HepG2 (cell line): ENCODE data around the gene ADSS2. TPM values are rescaled to one million over a fixed set of nuclear protein-coding genes. Genes with fewer than 3 reads are reported as not detected.
A peak's percentile ranks its signal among the peaks of the same experiment; 100 is the strongest.

ENCODE experiments used
- FOXA3 ChIP-seq: IDR thresholded peaks from 2 replicates; pipeline ENCODE4 v1.6.1; 2016; ENCODE audit warnings: missing genetic modification reagents, missing compliant biosample characterization
- HNF4G ChIP-seq, 2 experiments: sonication (generic) in 1 of 2; formaldehyde crosslinking in 1 of 2; IDR thresholded peaks; 2 replicates each; pipeline versions ENCODE4 v1.4.0 to v1.6.1; 2011 to 2020; ENCODE audit warnings: borderline replicate concordance in 2 of 2, low read depth in 2 of 2, mild to moderate bottlenecking in 2 of 2, low read length in 1 of 2, missing genetic modification reagents in 1 of 2, moderate library complexity in 1 of 2
- KLF16 ChIP-seq, 2 experiments: sonication (generic) in 1 of 2; formaldehyde crosslinking in 1 of 2; IDR thresholded peaks; 2 replicates each; pipeline versions ENCODE4 v1.6.1 to v1.8.0; 2016 to 2023; ENCODE audit warnings: missing genetic modification reagents in 2 of 2, missing compliant biosample characterization in 1 of 2
- NRL ChIP-seq: sonication (generic); formaldehyde crosslinking; IDR thresholded peaks from 2 replicates; pipeline ENCODE4 v1.5.0; 2020; ENCODE audit warnings: missing genetic modification reagents, mild to moderate bottlenecking, moderate library complexity, borderline replicate concordance
- REPIN1 ChIP-seq: sonication (generic); formaldehyde crosslinking; IDR thresholded peaks from 2 replicates; pipeline ENCODE4 v1.8.0; 2022; ENCODE audit warnings: missing genetic modification reagents, low read depth, mild to moderate bottlenecking, borderline replicate concordance
- TARDBP ChIP-seq: sonication (generic); formaldehyde crosslinking; IDR thresholded peaks from 2 replicates; pipeline ENCODE4 v1.8.0; 2022; ENCODE audit warnings: mild to moderate bottlenecking, missing genetic modification reagents
- ZNF10 ChIP-seq: sonication (generic); formaldehyde crosslinking; IDR thresholded peaks from 2 replicates; pipeline ENCODE4 v1.4.0; 2020; ENCODE audit warnings: mild to moderate bottlenecking, low read depth, missing genetic modification reagents, borderline replicate concordance
- ZNF296 ChIP-seq: sonication (generic); formaldehyde crosslinking; conservative IDR thresholded peaks from 2 replicates; pipeline ENCODE4 v1.5.0; 2020; ENCODE audit warnings: mild to moderate bottlenecking, missing genetic modification reagents
- ZNF510 ChIP-seq: sonication (generic); formaldehyde crosslinking; IDR thresholded peaks from 2 replicates; pipeline ENCODE4 v1.4.0; 2020; ENCODE audit warnings: low read depth, mild to moderate bottlenecking, missing genetic modification reagents
- ZNF605 ChIP-seq: sonication (generic); formaldehyde crosslinking; IDR thresholded peaks from 2 replicates; pipeline ENCODE4 v1.8.0; 2022; ENCODE audit warnings: mild to moderate bottlenecking, missing genetic modification reagents
- ZNF766 ChIP-seq: sonication (generic); formaldehyde crosslinking; IDR thresholded peaks from 2 replicates; pipeline ENCODE4 v1.5.0; 2020; ENCODE audit warnings: missing genetic modification reagents, borderline replicate concordance
- ZNF816 ChIP-seq: sonication (generic); formaldehyde crosslinking; IDR thresholded peaks from 2 replicates; pipeline ENCODE4 v1.8.0; 2022; ENCODE audit warnings: missing genetic modification reagents, mild to moderate bottlenecking, borderline replicate concordance
- ZNF839 ChIP-seq: sonication (generic); formaldehyde crosslinking; IDR thresholded peaks from 2 replicates; pipeline ENCODE4 v1.4.0; 2020; ENCODE audit warnings: missing genetic modification reagents, mild to moderate bottlenecking, borderline replicate concordance
- polyA plus RNA-seq, 8 experiments: library from polyadenylated mRNA; depleted of rRNA in 3 of 8; stranded (reverse) in 7 of 8; unstranded in 1 of 8; fragments of >200 nt; fragmentation: Illumina TruSeq in 4 of 8; extraction: Trizol in 4 of 8; gene quantifications; 2 replicates each; pipeline versions ENCODE4 v1.2.1 to v1.2.3, GENCODE V29; 2011 to 2016; ENCODE audit warnings: low read depth in 4 of 8, missing spikeins in 1 of 8, mixed read lengths in 1 of 8; ENCODE audit not compliant: insufficient read depth in 1 of 8
- total RNA-seq, 5 experiments: library from RNA; depleted of rRNA; stranded (reverse); fragments of >200 nt; fragmentation: Illumina TruSeq; extraction: Trizol; gene quantifications; 2 replicates each; pipeline ENCODE4 v1.2.3, GENCODE V29; 2016; ENCODE audit warnings: low read depth in 1 of 5
- TF ChIP-seq, protein P1 (sequence below): sonication (generic); formaldehyde crosslinking; IDR thresholded peaks from 2 replicates; pipeline ENCODE4 v1.4.0; 2020; ENCODE audit warnings: missing genetic modification reagents, mild to moderate bottlenecking, borderline replicate concordance
- TF ChIP-seq, protein P2 (sequence below): sonication (generic); formaldehyde crosslinking; IDR thresholded peaks from 2 replicates; pipeline ENCODE4 v1.5.1; 2020; ENCODE audit warnings: mild to moderate bottlenecking, missing genetic modification reagents
- TF ChIP-seq, protein P3 (sequence below): sonication (generic); formaldehyde crosslinking; conservative IDR thresholded peaks from 2 replicates; pipeline ENCODE4 v1.8.0; 2022; ENCODE audit warnings: mild to moderate bottlenecking, moderate library complexity, missing genetic modification reagents
- TF ChIP-seq, protein P4 (sequence below): IDR thresholded peaks from 2 replicates; pipeline ENCODE4 v1.6.1; 2012; ENCODE audit warnings: inconsistent platforms

ADSS2 gene
- total and polyA plus RNA-seq, 2 of the 13 experiments (the other 11 are each of a cell fraction or from before 2014, with no cell fraction given): 15.1 to 43.4 TPM

DNA sequence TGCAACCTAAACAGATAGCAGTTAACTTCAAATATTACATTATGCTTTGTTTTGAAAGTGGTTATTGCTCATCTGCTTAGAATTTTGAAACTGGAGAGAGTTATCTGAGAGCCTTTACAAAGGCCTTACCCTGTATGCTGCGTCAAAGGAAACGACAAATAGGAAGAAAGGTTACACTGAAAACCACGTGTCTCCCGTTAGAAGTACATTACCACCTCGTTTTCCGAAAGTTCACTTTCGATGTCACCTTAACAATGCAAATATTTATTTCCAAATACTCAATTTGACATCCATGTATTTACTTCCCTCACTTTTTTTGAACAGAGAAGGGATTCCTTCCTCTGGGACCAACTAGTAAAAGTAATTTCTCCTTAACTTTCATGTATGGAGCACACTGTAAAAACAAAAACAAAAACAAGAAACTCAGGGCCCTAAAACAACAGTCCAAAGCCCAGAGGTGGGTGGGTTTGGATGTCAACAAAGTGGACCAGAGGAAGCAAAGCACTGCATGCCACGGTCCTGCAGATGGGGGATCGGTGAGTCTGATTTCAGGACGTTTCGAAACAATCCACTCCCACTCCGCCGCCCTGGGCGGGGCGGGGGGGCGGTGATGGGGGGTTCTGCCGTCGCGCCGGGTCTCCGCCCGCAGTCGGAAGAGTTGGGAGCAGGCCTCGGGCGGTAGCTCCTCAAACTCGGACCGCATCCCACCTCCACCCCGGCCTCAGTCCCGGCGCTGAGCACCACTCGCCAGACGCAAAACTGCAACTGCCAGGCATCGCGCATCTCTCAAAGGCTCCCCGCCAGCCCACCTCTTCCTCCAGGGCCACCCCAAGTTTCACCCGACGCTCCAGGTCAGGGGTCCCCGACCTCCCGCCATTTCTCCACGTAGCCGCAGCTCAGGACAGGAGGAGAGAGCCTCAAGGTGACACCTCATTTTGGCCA lies 841 bp downstream of the ADSS2 start (continued):
- TF ChIP-seq, protein P1, sequence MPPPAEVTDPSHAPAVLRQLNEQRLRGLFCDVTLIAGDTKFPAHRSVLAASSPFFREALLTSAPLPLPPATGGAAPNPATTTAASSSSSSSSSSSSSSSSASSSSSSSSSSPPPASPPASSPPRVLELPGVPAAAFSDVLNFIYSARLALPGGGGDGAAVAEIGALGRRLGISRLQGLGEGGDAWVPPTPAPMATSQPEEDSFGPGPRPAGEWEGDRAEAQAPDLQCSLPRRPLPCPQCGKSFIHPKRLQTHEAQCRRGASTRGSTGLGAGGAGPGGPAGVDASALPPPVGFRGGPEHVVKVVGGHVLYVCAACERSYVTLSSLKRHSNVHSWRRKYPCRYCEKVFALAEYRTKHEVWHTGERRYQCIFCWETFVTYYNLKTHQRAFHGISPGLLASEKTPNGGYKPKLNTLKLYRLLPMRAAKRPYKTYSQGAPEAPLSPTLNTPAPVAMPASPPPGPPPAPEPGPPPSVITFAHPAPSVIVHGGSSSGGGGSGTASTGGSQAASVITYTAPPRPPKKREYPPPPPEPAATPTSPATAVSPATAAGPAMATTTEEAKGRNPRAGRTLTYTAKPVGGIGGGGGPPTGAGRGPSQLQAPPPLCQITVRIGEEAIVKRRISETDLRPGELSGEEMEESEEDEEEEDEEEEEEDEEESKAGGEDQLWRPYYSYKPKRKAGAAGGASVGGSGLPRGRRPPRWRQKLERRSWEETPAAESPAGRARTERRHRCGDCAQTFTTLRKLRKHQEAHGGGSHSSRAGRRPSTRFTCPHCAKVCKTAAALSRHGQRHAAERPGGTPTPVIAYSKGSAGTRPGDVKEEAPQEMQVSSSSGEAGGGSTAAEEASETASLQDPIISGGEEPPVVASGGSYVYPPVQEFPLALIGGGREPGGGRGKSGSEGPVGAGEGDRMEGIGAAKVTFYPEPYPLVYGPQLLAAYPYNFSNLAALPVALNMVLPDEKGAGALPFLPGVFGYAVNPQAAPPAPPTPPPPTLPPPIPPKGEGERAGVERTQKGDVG (CRISPR knock-in tag): peak; percentile 65; the same call in 1 of the 2 replicates
- TF ChIP-seq ZNF766 (CRISPR knock-in tag) (peak; percentile 18; the same call in 1 of the 2 replicates), ZNF296 (no peak), KLF16 (CRISPR knock-in tag; IDR thresholded peaks at IDR 0.05) (0 out of 4 replicates have a peak, but pooled peaks of 1 of the 2 experiments have one; percentile 14), ZNF839 (CRISPR knock-in tag) (0 out of 2 replicates have a peak, but pooled peaks have one; percentile 27), FOXA3 (CRISPR knock-in tag) (0 out of 2 replicates have a peak, but pooled peaks have one; percentile 26), ZNF605 (0 out of 2 replicates have a peak, but pooled peaks have one; percentile 13), ZNF10 (CRISPR knock-in tag) (0 out of 2 replicates have a peak, but pooled peaks have one; percentile 48), REPIN1 (peak; percentile 6; the same call in 1 of the 2 replicates), ZNF510 (CRISPR knock-in tag) (0 out of 2 replicates have a peak, but pooled peaks have one; percentile 2), NRL (CRISPR knock-in tag) (0 out of 2 replicates have a peak, but pooled peaks have one; percentile 47), ZNF816 (CRISPR knock-in tag) (no peak), TARDBP (CRISPR knock-in tag) (no peak), HNF4G (IDR thresholded peaks at IDR 0.05; ENCODE audit: borderline replicate concordance, low read depth, low read length) (no peak), HNF4G (CRISPR knock-in tag; IDR thresholded peaks at IDR 0.05; ENCODE audit: borderline replicate concordance, low read depth) (0 out of 2 replicates have a peak, but pooled peaks have one; percentile 60)
- TF ChIP-seq, protein P2, sequence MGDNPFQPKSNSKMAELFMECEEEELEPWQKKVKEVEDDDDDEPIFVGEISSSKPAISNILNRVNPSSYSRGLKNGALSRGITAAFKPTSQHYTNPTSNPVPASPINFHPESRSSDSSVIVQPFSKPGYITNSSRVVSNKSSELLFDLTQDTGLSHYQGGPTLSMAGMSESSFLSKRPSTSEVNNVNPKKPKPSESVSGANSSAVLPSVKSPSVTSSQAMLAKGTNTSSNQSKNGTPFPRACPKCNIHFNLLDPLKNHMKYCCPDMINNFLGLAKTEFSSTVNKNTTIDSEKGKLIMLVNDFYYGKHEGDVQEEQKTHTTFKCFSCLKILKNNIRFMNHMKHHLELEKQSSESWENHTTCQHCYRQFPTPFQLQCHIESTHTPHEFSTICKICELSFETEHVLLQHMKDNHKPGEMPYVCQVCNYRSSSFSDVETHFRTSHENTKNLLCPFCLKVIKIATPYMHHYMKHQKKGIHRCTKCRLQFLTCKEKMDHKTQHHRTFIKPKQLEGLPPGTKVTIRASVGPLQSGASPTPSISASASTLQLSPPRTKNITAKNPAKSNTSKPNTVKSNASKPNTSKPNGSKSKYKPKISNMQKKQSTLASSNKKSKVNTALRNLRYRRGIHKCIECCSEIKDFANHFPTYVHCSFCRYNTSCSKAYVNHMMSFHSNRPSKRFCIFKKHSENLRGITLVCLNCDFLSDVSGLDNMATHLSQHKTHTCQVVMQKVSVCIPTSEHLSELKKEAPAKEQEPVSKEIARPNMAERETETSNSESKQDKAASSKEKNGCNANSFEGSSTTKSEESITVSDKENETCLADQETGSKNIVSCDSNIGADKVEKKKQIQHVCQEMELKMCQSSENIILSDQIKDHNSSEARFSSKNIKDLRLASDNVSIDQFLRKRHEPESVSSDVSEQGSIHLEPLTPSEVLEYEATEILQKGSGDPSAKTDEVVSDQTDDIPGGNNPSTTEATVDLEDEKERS (CRISPR knock-in tag): 0 out of 2 replicates have a peak, but pooled peaks have one; percentile 59
- TF ChIP-seq, protein P3, sequence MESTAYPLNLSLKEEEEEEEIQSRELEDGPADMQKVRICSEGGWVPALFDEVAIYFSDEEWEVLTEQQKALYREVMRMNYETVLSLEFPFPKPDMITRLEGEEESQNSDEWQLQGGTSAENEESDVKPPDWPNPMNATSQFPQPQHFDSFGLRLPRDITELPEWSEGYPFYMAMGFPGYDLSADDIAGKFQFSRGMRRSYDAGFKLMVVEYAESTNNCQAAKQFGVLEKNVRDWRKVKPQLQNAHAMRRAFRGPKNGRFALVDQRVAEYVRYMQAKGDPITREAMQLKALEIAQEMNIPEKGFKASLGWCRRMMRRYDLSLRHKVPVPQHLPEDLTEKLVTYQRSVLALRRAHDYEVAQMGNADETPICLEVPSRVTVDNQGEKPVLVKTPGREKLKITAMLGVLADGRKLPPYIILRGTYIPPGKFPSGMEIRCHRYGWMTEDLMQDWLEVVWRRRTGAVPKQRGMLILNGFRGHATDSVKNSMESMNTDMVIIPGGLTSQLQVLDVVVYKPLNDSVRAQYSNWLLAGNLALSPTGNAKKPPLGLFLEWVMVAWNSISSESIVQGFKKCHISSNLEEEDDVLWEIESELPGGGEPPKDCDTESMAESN (CRISPR knock-in tag): peak; percentile 15; the same call in 1 of the 2 replicates
- TF ChIP-seq, protein P4, sequence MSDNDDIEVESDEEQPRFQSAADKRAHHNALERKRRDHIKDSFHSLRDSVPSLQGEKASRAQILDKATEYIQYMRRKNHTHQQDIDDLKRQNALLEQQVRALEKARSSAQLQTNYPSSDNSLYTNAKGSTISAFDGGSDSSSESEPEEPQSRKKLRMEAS: peak; percentile 71
